Neural crest cell (in vitro differentiated cells): ENCODE measurements around the gene HDAC2. TPM values are rescaled to one million over a fixed set of nuclear protein-coding genes. Genes with fewer than 3 reads are reported as not detected.
A peak's percentile ranks its signal among the peaks of the same experiment; 100 is the strongest.
"Not testable (repeated sequence)": the region's sequence is repeated elsewhere in the genome, so short reads cannot be mapped to it uniquely, and the experiment has no call there.

Experiments
- DNase-seq: peaks from one replicate; pipeline ENCODE4 v3.0.0; 2021; ENCODE audit warnings: low read depth, mixed read lengths, low spot score
- H3K27ac Mint-ChIP-seq: one replicate; pipeline ENCODE4 v1.8.0; 2021; ENCODE audit warnings: mild to moderate bottlenecking, mixed read lengths; ENCODE audit not compliant: unreplicated experiment
- H3K27me3 Mint-ChIP-seq: 2 replicates; pipeline ENCODE4 v1.8.0; 2021; ENCODE audit warnings: low read depth, mild to moderate bottlenecking, mixed read lengths
- H3K36me3 Mint-ChIP-seq: 2 replicates; pipeline ENCODE4 v1.8.0; 2021; ENCODE audit warnings: low read depth, mild to moderate bottlenecking, mixed read lengths
- H3K4me1 Mint-ChIP-seq: 2 replicates; pipeline ENCODE4 v1.8.0; 2021; ENCODE audit warnings: mixed read lengths
- H3K4me3 Mint-ChIP-seq: one replicate; pipeline ENCODE4 v1.8.0; 2021; ENCODE audit warnings: mild to moderate bottlenecking, mixed read lengths
- H3K9me3 Mint-ChIP-seq: 2 replicates; pipeline ENCODE4 v1.8.0; 2021; ENCODE audit warnings: mixed read lengths
- total RNA-seq: library from RNA; stranded (reverse); gene quantifications from 2 replicates; pipeline ENCODE4 v1.2.1, GENCODE V29; 2021
- TF ChIP-seq, protein P1 (sequence below): fragments of 200-600 bp; sonication (generic); conservative IDR thresholded peaks from 2 replicates; pipeline ENCODE4 v1.5.0; 2021; ENCODE audit warnings: antibody characterized with exemption, mild to moderate bottlenecking

The HDAC2 gene
- total RNA-seq, 1 donor from 2014 or later: 304 TPM

DNA sequence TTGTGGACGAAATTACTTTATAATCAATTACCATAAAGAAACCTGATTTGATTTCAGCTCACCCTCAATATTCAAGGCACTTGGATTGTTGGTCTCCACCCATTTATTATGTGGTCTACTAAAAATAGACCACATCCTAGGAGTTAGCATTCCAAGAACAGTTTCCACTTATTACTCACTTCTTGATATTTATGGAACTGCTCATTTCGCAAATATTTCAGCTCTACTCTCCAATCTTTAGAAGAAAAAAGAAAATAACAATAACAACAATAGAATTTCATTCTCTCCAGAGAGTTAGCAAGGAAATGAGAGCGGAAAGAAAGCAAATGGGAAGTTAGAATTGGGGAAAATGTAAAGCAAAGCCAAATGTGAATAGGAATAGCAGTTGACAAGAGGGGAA is 26.2 kb upstream of the HDAC2 start:
- Mint-ChIP-seq H3K4me3 (no peak overlapping the region), H3K4me1 (peaks cover 14% of the 10 kb centered on the region), H3K27ac (no peak overlapping the region), H3K27me3 (no peaks in the 10 kb centered on the region), H3K9me3 (no peaks in the 10 kb centered on the region), H3K36me3 (peaks cover 5% of the 10 kb centered on the region)
- no peak for DNase-seq
- TF ChIP-seq, protein P1, sequence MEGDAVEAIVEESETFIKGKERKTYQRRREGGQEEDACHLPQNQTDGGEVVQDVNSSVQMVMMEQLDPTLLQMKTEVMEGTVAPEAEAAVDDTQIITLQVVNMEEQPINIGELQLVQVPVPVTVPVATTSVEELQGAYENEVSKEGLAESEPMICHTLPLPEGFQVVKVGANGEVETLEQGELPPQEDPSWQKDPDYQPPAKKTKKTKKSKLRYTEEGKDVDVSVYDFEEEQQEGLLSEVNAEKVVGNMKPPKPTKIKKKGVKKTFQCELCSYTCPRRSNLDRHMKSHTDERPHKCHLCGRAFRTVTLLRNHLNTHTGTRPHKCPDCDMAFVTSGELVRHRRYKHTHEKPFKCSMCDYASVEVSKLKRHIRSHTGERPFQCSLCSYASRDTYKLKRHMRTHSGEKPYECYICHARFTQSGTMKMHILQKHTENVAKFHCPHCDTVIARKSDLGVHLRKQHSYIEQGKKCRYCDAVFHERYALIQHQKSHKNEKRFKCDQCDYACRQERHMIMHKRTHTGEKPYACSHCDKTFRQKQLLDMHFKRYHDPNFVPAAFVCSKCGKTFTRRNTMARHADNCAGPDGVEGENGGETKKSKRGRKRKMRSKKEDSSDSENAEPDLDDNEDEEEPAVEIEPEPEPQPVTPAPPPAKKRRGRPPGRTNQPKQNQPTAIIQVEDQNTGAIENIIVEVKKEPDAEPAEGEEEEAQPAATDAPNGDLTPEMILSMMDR: no peak

DNA sequence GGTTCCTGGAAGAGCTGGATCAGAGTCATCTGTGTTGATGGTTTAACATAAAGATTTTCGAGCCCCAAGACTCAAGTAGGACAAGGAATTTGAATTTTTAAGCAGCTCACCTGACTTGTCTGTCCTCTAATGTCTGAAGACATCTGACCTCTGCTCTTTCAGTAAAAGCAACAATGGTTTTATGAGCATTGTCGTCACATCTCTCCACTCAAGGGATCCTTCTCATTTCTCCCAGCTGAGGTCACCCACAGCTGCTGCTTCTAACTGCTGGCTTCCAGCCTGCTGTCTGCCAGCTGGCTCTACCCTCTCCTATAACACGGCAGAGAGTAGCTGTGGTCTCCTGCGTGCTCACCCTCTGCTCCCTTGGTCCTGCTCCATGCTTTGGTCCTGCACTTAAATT is 24.7 kb upstream of the HDAC2 start:
- no peak for DNase-seq
- peaks cover 14% of the 10 kb centered on the region for H3K4me1 Mint-ChIP-seq
- peak overlapping the region; percentile 76 for H3K27ac Mint-ChIP-seq
- TF ChIP-seq, protein P1: no peak
- peaks cover 5% of the 10 kb centered on the region for H3K36me3 Mint-ChIP-seq
- H3K9me3 Mint-ChIP-seq: no peaks in the 10 kb centered on the region
- H3K27me3 Mint-ChIP-seq: no peaks in the 10 kb centered on the region
- no peak overlapping the region for H3K4me3 Mint-ChIP-seq

DNA sequence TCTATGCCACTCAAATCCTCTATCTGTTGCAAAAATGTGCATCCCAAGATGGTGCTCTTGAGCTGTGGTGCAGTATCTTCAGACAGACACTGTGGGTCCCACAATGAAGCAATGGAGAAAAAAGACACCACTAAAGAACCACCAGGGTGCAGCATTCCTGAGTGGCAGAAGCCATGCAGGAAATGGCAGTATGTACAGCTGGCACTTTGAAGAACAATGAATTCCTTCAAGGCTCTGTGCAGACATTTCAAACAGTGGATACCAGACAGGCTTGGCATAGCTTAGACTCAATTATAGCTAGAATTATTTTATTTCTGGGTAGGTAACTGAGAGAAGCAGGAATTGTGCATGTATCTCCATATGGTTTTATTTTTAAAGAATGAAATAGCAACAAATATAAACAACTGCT is 24.0 kb upstream of the HDAC2 start:
- TF ChIP-seq, protein P1: peak; percentile 82
- Mint-ChIP-seq H3K27ac (peak overlapping the region; percentile 3), H3K36me3 (peaks cover 8% of the 10 kb centered on the region), H3K4me3 (no peak overlapping the region), H3K9me3 (peaks cover 2% of the 10 kb centered on the region), H3K27me3 (no peaks in the 10 kb centered on the region), H3K4me1 (peaks cover 14% of the 10 kb centered on the region)
- peak; percentile 35 for DNase-seq

DNA sequence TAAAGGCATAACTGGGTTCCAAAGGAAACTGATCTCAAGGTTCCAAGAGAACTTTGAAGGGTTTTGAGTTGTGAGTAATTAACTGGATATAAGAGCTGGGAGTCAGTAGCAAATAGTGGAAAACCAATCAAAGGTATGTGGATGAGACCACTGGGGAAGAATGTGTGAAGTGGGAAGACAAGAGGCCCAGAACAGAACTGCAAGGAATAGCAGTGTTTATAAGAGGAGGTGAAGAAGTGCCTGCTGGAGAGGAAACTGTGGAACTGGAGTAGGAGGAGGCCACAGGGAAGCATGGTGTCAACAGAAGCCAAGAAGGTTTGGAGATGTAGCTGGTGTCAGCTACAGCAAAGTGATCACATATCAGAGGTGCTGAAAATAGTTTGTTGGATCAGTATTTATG is 18.7 kb upstream of the HDAC2 start:
- Mint-ChIP-seq H3K4me3 (no peak overlapping the region), H3K27me3 (no peaks in the 10 kb centered on the region)

DNA sequence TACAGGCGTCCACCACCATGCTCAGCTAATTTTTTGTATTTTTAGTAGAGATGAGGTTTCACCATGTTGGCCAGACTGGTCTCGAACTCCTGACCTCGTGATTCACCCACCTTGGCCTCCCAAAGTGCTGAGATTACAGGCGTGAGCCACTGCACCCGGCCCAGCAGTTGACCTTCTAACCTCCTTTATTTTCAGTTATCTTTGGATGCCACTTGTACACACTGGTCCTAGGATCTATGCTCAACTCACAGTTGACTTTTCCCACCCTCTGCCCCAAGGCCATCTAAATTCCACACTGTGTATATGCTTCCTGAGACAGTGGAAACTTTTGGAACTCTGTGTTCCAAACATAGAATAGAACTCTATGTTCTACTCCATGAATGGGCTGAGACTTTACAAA is 11.7 kb upstream of the HDAC2 start:
- not testable (repeated sequence) for H3K27me3 Mint-ChIP-seq, DNase-seq, H3K4me1 Mint-ChIP-seq, H3K27ac Mint-ChIP-seq, H3K36me3 Mint-ChIP-seq, H3K4me3 Mint-ChIP-seq, H3K9me3 Mint-ChIP-seq

More for the DNA sequence above, 18.7 kb upstream of the HDAC2 start:
- DNase-seq: no peak
- TF ChIP-seq, protein P1: no peak
- Mint-ChIP-seq H3K27ac (no peak overlapping the region), H3K4me1 (peaks cover 2% of the 10 kb centered on the region), H3K9me3 (peaks cover 8% of the 10 kb centered on the region), H3K36me3 (peaks cover 11% of the 10 kb centered on the region)

DNA sequence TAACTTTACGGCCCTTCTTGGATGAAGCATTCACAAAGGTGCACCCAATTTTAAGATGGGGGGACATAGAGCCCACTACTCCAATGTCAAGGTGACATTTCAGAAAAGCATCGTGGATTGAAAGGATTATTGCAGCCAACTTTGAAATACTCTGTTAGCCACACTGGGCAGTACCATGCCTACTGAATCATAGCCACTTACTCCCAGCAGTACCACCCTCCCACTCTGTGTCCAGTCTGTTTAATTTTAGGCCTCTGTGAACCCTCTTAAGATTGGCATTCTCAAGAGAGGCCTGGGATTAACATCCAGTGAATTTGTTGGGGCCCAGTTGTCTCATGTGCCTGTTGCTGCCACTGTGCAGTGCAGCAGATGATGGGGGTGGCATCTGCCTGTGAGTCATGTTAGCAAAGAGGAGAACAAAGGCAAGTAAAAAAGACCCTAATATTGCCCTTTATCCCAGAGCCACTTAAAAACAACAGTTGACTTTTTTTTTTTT is 11.2 kb upstream of the HDAC2 start:
- TF ChIP-seq, protein P1: no peak
- Mint-ChIP-seq H3K27me3 (no peaks in the 10 kb centered on the region), H3K9me3 (no peaks in the 10 kb centered on the region), H3K36me3 (no peaks in the 10 kb centered on the region), H3K4me1 (no peaks in the 10 kb centered on the region), H3K27ac (no peak overlapping the region), H3K4me3 (no peak overlapping the region)
- DNase-seq: no peak
